ENCODE data around the gene TNFRSF25.

Gene TNFRSF25

DNA sequence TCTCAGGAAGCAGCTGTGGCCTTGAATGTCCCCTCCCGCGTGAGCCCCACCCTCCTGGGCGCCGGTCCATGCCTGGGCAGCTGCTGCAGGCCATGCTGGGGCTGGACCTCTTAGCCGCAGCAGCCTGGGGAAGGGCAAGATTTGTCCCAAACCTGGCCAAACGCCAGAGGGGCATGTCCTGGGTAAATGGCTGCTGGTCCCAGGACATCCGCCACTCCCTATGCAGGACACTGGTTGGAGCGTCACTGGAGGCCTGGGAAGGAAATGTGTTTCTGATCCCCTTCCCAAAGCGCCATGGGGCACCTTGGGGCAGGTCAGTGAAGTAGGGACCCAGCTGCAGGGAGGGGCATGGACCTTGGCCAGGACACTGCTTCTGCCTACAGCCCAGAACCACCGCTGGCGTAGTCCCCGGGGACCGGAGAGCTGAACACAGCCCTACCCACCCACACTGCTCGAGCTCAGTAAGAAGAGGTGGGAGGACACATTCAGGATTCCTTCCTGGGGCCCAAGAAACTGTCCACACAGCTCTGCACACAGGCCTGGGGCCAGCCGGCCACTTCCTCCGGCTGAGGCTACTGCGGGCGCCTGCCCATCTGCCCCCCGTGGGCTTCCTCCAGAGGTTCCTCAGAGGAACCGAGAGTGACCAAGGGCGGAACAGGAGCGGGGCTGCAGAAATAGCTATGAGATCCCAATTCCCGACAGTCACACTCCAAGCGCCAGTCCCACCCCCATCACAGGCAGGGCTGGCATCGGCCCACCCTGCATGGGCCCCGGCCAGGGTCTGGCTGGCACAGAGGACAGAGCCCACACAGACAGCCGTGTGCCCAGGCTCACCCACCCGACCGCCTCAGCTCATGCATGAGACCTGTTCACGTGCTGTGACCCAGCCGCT lies 36.3 kb upstream of the TNFRSF25 start:
- in situ Hi-C loops (cut with HindIII; ENCODE audit: low sequenced_read_pairs): no loop called here

DNA sequence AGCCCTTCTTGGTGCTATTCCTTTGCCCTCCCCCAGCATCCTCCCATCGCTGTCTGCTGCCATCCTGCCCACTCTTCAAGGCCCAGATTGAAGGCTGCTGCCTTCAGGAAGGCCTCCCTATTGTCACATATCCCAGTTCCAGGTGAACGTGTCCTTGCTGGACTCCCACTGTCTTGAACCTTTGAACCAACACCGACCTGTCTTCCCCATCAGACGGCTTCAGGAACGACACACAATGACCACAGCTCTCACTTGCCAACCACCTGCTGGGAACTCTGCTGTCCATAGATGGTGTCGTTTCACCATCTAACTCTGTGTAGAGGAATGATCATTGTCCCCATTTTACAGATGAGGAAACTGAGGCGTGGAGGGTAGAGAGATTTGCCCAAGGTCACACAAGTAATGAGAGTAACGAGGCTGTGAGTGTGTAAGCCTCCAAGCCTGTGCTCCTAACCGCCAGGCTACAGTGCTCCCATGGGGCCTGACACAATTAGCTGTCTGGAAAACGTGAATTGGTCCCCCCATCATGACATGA lies 35.4 kb upstream of the TNFRSF25 start:
- in situ Hi-C loops (cut with HindIII; ENCODE audit: low sequenced_read_pairs): no loop called here

DNA sequence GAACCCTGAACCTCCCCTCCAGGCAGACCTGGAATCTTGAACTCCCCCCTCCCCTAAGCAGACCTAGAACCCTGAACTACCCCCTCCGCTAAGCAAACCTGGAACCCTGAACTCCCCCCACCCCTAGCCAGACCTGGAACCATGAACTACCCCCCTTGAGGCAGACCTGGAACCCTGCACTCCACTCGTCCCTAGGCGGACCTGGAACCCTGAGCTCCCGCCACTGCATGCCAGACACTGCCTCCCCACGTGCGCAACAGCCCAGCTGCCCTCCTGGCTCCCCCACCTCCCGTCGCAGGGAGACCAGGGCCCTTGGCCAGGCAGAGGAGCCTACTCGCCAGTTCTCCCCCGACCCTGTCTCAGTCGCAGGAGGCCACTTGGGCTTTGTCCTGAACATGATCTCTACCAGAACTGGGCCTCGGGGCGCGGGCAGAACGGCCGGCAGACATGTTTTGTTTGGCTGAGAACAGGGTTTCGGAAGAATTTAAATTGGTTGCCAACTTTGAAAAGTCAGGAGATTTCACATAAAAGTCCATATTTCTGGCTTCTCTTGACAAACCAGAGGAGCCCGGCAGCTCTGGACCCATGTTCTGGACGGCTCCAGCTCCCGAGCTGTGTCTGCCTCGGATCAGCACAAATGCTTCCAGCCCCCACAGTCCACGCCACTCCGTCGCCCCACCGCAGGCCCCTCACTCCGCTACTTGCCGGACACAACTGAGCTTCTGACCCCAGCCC lies 34.7 kb upstream of the TNFRSF25 start:
- in situ Hi-C loops (cut with HindIII; ENCODE audit: low sequenced_read_pairs): no loop called here

DNA sequence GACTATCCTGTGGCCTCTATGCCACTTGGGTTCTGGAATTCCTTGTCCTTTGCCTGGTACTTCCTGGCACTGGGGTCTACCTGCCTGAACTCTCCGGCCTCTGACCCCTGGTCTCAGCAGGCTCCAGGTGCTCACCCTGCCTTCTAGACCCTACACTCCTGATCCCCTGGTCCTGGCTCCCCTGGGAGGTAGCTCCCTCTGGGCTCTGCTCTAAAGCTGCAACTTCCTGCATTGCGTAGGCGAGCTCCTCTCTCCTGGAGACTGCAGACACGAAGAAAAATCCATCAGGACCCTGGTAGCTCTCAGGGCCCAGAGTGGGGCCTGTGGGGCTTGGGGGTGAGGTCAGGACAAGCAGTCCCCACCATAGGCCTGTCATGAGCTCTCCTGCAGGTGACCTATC lies 33.3 kb upstream of the TNFRSF25 start:
- in situ Hi-C loops (cut with HindIII; ENCODE audit: low sequenced_read_pairs): no loop called here

DNA sequence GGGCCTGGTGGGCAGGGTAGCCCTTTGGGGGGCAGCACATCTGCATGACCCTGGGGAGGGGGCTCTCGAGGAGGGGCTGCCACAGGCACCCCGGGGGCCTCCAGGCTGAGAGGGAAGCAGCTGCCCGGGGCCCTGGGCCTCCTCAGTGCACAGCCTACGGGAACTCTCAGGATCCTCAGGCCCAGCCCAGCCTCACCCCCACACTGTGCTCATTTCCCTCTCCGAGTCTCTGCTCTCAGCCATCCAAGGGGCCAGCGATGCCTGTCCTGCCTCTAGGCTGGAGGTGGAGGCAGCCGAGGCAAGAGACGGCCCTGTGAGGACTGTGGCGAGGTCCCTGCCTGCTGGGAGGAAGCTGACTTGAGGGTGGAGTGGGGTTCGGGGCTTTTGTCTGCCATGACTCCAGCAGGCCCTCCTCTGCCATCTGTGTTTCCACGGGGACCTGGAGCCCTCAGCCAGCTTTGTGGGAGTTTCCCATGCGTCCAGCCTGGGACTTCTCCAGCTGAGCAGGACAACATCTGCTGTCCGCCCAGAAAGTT lies 32.7 kb upstream of the TNFRSF25 start:
- in situ Hi-C loops (cut with HindIII; ENCODE audit: low sequenced_read_pairs): no loop called here

DNA sequence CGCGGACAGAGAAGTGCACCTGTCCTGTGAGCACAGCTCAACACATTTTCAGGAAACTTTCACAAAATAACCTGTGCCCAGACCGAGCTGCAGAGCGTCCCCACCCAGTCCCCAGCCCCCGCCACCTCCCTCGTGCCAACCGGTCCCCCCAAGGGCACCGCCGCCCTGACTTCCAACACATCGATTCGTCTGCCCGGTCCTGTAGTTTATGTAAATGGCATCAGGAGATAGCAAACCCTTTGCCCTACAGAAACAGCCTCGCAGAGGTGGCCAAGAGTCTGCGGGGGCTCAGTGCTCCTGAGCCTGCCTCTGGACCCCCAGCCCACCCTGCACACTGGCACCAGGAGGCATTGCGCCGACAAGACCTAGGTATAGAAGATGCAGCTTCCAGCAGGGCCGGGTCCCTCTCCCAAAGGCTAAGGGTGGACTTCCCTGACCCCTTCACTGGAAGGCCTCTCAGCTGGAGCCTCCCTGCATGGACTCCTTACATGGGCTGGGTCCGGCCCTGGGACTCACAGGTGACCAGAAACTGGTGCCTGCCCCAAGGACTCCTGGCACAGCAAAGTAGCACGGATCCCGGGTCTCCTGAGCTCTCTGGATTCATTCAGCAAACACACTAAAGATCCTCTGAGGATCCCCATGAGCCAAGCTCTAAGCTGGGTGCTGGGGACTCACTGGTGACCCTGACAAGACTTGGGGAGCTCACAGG lies 32.0 kb upstream of the TNFRSF25 start:
- in situ Hi-C loops (cut with HindIII; ENCODE audit: low sequenced_read_pairs): no loop called here

DNA sequence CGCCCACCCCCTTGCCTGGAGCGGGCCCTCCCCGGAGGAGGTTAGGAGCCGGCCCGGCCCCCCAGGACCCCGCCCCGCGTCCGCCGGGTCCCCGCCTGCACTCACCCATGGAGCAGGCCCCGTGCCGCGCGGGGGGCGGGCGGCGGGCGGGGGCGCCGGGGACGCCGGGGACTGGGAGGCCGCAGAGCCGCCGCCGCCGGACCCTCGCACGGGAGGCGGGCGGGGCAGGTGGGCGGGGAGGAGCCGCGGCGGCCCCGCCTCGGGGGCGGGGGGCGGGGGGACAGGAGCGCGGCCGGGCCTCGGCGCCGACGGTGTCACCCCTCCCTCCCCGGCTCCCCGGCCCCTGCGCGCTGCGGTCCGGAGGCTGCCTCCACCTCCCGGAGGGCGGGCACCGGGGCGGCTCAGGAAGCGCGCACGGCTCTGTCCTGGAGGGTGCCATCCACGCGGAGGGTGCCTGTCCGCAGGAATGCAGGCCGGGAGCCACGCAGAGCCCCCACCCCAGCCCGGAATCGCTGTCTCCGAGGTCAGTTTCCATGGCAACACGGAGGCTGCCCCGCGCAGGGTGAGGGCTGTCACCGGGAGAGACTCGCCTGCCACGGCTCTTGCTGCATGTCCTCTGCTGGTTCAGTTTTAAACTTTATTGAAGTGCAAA lies 31.4 kb upstream of the TNFRSF25 start:
- in situ Hi-C loops (cut with HindIII; ENCODE audit: low sequenced_read_pairs): no loop called here

DNA sequence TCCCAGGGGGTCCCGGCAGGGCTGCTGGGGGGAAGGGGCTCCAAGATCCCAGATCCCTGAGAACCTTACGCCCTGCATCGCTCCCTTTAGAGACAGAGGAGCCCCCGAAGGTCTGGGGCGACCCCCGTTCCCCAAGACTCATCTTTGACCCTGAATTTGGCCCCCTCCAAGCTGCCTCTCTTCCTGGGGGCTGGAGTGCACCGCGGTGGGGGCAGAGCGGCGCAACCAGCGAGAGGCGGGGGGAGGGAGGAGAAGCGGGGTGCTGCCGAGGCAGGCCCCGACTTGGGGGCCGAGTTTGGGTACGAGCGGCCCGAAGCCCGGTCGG lies 30.9 kb upstream of the TNFRSF25 start:
- in situ Hi-C loops (cut with HindIII; ENCODE audit: low sequenced_read_pairs): no loop called here

DNA sequence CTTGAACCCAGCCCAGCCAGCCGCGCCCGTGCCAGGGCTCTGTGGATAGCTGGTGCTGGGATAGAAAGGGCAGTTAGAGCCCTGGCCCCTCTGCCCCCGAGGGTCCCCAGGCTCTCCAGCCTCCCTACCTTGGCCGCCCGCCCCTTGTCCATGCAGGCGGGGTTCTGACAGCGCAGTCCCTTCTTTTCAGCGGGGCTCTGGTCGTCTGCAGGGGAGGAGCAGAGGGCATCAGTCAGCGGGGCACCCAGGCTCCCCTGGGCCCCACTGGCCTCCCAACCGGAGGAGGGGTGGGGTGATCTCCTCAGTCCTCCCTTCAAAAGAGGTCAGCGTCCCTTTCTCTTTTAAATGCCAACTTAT lies 30.4 kb upstream of the TNFRSF25 start:
- in situ Hi-C loops (cut with HindIII; ENCODE audit: low sequenced_read_pairs): no loop called here

DNA sequence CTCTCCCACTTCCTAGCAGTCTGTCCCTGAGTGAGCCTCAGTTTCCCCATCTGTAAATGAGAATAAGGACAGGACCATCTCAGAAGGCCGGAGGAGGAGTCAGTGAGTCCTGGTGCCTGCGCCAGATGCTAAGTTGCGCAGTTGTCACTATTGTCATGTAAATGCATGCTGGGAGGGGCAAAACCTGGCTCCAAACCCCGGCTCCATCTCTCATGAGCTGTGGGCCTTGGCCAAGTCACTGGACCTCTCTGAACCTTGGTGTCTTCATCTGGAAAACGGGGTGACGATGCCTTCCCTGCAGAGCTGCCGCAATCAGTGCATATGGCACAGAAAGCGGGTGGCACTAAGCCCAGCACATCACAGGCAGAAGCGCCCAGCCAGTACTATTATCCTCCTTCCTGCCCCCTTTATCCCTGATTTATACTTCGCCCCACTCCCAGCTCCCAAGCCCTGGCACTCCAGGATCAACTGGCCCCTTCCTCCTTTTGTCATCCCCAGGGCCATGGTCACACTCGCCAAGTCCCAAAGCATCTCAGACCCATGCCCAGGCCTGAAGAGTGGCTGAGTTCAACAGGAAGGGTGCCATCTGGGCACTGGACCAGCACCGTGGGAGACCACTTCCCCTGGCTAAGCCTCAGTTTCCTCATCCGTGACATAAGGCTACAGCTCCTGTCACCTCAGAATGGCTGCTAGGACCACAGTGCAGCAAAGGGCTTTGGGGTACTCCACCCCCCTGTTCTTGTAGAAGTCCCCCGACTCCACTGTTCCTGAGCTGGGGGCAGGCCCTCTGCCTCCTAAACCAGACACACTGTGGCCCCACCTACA lies 29.8 kb upstream of the TNFRSF25 start:
- in situ Hi-C loops (cut with HindIII; ENCODE audit: low sequenced_read_pairs): no loop called here

DNA sequence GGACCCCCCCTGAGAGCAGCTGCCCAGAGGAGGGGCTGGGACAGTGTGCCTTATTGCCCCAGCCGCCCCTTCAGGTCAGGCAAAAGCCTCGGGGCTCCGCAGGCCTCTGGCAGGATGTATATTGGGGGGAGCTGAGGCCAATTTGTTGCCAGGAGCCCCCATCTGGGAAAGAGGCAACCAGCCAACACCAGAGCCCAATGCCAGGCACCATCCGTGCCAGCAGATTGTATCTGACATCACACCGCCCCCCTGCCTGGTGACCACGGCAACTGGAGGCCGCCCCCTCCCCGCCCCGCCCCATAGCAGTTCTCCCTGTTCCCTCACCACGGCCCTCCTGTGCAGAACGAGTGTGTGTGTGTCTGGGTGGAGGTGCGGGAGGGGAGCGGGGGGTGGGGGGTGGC lies 29.1 kb upstream of the TNFRSF25 start:
- in situ Hi-C loops (cut with HindIII; ENCODE audit: low sequenced_read_pairs): no loop called here

DNA sequence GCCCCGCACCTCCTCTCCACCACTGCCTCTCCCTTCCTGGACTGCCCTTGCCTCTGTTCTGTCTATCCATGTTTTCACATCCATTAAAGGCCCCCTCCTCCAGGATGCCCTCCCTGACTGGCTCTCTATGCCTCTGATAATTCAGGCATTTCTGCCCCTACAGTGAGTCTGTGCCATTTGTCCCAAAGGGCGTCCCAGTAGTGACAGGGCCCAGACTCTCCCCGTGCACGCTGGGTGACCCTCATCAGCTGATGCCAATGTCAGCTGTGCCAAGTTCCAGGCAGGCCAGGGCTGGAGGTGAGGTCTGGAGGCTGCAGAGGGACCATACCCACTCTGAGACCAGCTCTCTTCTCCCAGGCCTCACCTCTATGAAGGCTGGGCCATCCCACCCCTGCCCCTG lies 28.7 kb upstream of the TNFRSF25 start:
- in situ Hi-C loops (cut with HindIII; ENCODE audit: low sequenced_read_pairs): loop anchor here (5.0 kb wide), 2 partner anchors 43 to 82 kb away; no protein-coding TSS in a partner anchor

DNA sequence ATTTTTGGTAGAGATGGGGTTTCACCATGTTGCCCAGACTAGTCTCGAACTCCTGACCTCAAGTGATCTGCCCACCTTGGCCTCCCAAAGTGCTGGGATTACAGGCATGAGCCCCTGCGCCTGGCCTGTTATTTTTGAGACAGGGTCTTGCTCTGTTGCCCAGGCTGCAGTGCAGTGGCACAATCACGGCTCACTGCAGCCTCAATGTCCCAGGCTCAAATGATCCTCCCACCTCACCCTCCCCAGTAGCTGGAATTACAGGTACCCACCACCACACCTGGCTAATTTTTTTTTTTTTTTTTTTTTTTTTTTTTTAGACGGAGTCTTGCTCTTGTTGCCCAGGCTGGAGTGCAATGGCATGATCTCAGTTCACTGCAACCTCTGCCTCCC lies 27.9 kb upstream of the TNFRSF25 start:
- in situ Hi-C loops (cut with HindIII; ENCODE audit: low sequenced_read_pairs): loop anchor here (5.0 kb wide), 2 partner anchors 43 to 82 kb away; no protein-coding TSS in a partner anchor

DNA sequence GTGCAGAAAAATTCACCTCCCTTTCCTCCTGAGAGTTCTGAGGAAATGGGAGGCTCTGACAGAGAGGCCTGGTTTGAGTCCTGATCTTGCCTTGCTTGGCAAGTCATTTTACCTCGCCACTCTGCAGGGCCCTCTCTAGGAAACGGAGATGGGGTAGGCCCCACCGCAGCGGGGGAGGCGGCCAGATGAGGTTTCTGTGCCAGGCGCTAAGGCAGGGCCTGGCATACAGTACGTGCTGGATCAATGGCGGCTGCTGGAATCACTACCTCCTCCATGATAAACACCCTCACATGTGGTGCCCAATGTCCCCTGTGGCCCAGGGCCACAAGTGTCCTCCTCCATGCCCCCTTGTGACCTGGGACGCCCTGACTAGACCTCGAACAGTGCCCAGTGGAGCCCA lies 26.0 kb upstream of the TNFRSF25 start:
- in situ Hi-C loops (cut with HindIII; ENCODE audit: low sequenced_read_pairs): loop anchor here (5.0 kb wide), 2 partner anchors 45 to 80 kb away; no protein-coding TSS in a partner anchor

DNA sequence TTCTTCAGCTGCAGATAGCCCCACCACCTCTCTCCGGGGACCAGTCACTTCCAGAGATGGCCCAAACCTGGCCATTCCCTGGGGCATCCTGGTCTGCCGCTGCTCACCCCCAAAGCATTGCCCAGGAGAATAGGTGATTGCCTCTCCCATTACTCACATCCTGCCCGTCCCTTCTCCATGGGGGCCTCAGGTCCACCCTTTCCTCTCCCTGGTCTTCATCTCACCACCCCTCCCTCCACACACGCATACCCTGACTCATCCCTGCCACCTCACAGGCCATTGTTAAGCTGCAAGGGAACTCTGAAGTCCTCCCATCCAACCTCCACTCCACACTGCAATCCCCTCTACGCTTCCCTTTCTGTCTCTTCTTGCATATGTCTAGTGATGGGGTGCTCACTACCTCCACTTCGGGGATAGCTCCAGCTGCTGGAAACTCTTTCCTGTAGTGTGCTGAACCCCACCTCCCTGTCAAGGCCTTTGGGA lies 25.5 kb upstream of the TNFRSF25 start, which contains the start of gene PLEKHG5:
Gene PLEKHG5 (minus strand): TSS at position 188 of the 483 bp plus-strand sequence. CDS start 14,096 bp downstream, outside the sequence.
- in situ Hi-C loops (cut with HindIII; ENCODE audit: low sequenced_read_pairs): loop anchor here (5.0 kb wide), 2 partner anchors 46 to 79 kb away; no protein-coding TSS in a partner anchor

DNA sequence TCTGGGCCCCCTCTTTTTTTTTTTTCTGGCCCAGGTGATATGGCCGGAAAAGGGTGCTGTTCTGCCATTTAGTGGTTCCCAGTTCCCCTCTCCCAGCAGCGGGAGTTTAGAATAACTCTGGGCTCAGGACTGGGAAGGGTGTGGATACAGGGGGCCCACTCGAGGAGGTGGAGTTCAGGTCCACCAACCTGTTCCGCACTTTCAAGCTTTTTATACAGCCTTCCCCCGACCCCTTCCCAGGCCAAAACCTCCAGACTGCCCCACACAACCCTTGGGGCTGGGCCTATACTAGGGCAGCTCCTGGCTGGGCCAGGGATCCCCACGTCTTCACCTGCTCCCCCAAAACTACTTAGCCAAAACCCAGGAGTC lies 25.1 kb upstream of the TNFRSF25 start:
- in situ Hi-C loops (cut with HindIII; ENCODE audit: low sequenced_read_pairs): loop anchor here (5.0 kb wide), 2 partner anchors 46 to 79 kb away; no protein-coding TSS in a partner anchor

DNA sequence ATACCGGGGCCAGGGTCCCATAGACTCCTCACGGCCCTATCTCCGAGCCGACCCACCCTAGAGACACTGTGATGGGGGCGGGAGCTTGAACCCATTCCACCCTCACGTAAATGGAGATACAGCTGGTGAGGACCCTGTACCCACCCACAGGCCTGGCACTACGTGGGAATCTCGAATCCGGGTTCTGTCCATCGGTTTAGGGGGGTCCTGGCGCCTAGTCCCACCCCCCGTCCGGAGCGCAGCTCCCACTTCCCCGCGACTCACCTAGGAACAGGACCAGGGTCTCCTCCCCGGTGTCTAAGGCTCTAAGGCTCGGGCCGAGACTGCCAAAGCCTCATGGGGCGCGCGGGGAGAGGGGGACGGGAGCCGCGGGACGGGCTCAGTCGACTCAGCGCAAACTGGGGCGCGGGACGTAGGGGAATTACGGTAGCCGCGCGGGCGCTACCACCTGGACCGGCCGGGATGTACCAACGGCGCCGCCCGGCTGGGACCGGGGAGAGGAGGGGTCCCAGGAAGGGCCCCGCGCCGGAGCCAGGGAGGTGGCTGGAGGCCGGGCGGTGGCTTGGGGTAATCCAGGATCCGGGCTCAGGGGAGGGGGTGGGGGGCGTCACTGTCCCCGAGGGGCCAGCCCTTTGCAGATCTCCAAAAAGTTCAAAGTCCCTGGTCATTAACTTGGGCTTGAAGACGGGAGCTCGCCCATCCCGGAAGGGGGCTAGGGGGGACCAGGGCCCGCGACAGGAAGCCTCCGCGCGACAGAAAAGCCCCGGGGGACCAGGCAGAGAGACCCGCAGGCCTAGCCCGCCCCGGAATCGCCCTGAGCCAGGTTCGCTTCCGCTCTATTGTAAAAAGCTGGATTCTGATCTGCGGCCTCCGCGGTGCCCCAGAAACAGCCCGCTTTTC lies 24.5 kb upstream of the TNFRSF25 start:
- in situ Hi-C loops (cut with HindIII; ENCODE audit: low sequenced_read_pairs): loop anchor here (5.0 kb wide), 2 partner anchors 47 to 78 kb away; no protein-coding TSS in a partner anchor

DNA sequence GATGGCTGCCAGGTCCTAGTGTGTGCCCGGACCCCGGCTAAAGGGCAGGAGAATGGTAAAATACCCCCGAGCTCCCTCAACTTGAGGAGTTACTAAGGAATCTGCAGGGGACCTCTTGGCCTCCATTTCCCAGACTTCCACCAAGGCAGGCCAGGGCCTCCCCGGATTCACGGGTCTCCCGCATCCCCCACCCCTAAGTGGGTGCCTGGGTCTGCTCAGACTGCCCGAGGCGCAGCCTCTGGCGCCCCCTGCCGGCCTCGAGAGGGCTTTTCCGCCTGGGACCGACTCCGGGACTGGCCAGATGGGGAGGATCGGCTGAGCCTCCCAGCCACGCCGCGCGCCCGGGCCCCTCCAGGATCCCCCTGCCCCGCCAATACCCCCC lies 23.8 kb upstream of the TNFRSF25 start:
- in situ Hi-C loops (cut with HindIII; ENCODE audit: low sequenced_read_pairs): loop anchor here (5.0 kb wide), 2 partner anchors 48 to 77 kb away; no protein-coding TSS in a partner anchor
